GM03348 (cell line): ENCODE results near the gene MRPS23.

Experiments
- DNase-seq: peaks from one replicate; pipeline ENCODE4 v3.0.0; 2012; ENCODE audit warnings: low spot score

The MRPS23 gene

DNA sequence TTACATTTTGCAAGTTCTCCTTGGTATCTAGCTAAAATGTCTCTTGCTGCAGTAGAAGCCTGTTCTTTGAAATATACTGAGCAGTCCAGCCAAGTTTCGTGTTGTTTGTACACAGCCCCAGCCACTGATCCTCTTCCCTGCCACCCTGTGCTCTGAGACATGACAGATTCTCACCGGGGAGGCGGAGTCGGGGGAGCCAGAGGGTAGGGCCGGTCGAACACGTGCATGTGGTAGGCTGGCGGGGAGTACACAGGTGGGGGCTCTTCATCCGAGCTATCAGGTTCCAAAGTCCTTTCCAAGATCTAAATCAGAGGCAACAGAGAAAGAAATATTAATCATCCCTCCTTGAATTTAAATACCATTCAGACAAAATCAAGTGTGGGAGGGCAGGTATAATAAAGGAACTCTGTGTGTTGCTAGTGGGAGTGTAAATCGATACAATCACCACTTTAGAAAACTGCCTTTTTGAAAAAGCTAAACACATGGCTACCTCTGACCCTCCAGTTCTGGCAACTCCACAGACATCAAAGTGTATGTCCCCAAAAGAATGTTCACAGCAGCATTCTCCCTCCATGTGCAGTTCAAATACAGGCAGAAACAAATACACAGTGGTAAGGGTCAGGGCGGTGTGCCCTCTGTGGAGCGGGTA lies 29.7 kb upstream of the MRPS23 start:
- no peak for DNase-seq

DNA sequence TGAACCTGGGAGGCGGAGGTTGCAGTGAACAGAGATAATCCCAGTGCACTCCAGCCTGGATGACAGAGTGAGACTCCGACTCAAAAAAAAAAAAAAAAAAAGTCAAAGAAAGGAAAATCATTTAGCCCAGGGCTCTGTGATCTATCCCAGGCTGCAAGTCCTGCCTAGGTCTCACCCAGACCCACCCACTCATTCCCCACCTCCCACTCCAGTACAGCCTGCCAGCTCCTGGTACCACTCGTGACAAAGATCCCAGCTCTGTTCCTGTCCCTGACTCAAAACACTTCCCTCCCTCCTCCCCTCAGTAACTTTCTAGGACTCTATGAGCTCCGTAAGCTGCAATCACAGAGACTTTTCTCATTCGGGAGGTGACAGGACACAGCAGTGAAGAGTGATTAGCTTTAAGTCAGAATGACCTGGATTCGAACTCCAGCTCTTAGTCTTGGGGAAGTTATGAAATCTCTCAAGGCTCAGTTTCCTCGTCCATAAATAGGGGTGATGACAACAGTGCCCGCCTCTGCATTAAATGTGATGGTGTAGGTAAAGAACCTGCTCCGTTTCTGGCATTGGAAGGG lies 28.0 kb upstream of the MRPS23 start:
- DNase-seq = no peak

DNA sequence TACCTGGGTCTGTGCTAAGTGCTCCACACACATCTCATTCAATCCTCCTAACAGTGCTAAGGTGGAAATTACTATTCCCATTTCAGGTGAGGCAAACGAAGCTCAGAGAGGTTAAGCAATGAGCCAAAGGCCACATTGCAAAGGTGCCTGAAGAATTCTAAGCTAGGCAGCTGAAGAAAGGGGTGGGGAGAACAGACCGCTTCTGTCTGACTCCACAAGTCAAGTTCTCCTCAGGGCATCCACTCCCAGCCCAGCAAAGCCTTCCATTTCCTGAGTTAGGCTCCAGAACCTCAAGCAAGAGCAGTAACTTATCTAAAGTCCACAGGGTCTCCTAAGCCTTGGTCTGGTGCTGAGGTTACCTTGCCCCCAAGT lies 27.0 kb upstream of the MRPS23 start:
- DNase-seq = no peak

DNA sequence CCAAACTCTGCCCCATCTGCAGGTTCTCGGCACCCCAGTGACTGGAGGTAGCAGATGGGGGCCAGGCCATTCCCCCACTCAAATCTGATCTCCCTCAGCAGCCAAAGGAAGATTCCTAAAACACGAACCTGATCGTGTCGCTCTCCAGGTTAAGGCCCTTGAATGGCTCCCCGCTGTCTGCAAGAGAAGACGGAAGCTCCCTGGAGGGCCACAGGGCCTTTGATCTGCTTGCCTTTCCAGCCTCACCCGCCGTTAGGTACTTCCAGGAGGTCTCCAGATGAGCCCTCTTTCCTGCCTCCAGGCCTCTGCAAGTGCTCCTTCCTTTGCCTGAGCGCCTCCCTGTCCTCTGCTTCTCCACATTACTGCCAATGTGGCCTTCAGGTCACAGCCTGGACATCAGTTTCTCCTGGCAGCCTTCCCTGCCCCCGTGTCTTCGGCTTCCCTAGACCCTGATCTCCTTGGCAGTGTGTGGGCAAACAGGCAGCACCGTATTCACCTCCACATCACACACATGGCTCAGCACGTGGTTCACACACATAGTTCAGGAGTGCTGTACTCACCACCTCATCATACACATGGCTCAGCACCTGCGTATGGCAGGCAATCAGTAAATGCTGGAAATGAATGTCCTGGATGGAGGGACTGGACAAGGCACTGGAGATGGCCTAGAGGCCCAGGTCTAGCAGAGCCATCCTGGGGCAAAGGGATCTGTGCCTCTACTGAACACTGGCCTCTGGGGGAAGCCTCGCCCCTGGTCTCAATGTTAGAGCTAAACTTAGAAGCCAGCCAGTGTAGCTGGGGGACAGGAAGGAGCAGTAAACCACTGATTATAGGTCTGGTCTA lies 26.4 kb upstream of the MRPS23 start:
- no peak for DNase-seq

DNA sequence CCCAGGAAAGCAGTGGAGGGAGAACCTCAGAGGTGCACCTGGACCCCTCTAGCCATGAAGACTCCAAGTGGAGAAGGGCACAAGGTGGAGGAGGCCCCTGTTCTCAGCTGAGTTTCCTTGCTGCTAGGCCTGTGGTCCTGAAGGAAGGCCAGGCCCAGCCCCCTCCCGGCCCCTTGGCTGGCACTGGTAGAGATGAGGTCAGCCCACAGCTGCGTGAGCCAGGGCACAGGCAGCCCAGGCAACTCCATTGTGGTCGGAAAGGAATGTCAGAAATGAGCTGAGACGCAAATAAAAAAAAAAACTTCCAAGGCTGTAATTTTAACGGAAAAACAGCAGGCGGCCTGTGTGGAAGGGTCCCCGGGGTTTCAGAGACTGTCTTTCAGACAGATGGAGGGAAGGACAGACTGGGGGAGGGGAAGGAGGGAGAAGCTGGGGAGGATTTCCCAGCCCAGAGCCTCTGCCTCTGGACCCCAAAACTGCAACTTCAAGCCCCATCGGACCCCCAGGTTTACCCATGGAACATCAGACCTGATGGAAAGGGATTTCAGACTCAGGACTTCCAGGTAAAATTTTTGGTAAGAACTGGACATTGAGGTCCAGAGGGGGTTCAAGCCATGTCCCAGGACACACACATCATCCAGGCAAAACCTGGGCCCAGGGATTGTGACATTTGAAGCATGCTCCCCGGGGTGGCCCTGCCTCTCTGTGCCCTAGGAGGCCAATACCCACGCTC lies 25.6 kb upstream of the MRPS23 start:
- peak; percentile 93 for DNase-seq

DNA sequence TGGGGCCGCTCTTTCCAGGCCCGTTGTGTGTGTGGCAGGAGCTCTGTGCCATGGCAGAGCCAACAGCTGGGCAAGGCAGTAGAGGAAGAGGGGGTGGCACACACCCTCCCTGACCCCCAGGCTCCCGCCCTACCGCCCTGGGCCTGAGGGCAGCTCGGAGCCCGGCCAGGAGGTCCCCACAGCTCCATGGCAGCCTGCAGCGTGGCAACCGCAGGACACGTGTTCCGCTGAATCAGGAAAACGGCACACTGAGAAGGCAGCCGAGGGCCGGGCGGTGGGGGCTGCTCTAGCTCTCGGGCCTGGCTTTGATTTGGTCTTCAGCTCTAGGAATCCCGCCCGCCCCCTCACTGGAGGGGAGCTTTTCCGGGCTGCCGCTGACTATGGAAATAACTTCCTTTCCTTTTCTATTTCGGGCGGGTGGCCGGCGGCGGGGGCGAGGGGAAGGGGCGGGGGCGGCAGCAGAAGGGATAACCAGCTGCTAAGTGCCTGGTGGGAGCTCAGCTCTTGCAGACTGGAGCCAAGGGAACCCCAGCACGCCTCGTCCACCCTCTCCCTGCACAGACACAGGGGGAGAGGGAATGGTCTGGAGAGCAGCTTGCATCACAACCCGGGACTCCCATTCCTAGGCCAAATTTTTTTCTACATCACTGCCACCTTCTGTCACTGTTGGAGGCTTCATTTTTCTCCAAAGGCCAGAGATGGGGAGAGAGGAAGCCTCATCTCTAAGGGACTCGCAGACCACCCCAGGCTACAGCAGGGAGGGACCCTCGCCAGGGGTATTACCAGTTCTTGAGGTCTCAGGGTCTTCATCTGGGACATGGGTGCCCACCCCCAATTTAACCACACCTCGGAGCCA lies 24.8 kb upstream of the MRPS23 start:
- peak; percentile 90 for DNase-seq

DNA sequence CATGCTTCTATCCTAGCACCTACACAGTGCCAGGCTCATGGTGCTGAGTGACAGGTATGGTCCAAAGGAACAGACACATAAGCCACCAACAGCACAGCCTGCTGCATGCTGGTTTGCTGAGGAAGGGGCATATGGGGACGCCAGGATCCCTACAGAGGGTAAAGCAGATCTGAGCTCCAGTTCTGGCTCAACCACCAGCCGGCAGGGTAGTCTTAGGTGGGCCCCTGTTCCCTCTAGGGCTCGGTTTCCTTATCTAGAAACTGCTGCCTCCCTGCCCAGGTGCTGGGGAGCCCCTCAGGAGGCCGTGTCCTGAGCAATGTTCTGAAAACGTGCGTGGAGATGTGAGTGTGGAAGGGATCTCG lies 24.2 kb upstream of the MRPS23 start:
- DNase-seq = no peak

DNA sequence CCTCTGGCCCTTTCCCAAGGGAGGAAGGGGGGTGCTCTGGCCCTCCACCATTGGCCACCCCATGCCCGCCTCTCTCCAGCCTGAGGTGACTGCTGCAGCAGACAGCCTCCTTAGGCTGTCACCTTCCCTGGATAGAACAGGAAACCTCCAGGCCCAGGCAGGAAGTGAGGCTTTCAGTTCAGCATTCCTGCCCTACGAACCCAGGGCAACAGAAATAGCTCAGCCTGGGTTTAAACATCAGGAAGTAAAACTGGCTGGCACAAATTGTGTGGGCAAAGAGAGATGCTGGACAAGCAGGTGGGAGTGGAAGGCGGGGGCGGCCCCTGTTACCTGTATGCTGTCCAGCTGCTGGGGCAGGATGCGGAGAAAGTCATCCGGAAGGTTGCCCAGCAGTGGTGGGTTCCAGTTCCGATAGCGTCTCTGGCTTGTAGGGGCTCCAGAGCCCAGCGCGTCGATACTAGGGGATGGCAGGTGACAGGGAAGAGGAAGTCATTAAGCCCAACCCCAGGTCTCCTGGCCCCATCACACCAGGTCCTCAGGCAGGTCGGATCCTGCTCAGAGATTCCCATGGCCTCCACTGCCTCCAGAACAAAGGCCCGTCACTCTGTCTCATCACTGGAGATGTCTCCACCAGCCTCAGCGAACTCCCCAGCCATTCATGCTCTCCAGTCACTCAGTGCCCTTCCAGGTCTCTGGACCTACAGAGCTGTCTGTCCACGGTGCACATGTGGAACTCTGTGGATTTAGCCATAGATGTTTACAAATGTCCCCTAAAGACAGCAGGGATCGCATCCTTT lies 23.6 kb upstream of the MRPS23 start:
- DNase-seq = no peak

DNA sequence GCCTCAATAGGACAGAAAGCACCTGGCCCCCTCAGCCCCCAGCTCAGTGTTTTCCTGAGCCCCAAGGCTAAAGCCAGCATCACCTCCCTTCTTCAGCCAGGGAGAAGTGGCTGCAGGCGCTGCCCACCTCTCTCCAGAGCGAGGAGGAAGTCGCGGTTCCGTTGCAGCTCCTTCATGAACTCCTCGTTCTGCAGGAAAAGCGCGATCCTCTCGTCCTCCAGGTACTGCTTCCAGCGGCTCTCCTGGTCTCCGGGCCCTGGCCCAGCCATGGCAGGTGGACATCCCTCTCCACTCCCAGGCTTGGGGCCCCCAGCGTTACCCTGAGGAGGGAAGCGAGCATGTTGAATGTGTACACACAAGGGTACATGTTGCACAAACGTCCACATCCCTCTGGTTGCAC lies 22.7 kb upstream of the MRPS23 start:
- no peak for DNase-seq

DNA sequence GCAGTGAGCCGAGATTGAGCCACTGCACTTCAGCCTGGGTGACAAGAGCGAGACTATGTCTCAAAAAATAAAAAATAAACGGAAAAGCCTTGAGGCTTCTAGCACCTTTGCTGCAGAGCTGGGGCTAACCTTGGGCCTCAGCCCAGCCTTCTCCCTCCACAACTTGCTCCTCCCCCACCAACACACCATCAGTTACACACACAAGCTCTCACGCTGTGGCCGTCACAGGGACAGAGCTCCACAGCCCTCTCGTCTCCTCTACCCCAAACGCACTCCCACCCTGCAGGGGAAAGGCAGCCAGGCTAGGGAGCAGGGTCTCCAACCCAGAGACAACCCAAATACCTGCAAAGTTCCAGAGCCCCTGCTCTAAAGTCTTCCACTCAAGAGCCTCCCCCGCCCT lies 22.0 kb upstream of the MRPS23 start:
- no peak for DNase-seq

DNA sequence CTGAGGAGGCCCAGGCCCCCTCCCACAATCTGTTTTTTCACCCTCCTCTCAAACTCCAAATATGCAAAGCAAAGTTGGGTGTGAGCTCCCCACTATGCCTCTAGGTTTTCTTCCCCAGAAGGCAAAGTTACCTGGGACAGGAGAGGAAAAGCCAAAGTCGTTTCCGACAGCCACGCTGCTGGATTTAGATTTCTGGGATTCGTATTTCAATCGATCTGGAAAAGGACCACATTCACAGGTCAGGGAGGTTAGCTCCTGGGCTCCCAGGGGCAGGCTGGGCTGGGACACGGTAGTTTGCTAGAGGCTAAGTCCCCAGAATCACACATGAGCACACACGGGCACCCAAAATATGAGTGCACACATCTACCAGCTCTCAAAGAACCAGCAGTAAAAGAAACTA lies 21.3 kb upstream of the MRPS23 start:
- no peak for DNase-seq

DNA sequence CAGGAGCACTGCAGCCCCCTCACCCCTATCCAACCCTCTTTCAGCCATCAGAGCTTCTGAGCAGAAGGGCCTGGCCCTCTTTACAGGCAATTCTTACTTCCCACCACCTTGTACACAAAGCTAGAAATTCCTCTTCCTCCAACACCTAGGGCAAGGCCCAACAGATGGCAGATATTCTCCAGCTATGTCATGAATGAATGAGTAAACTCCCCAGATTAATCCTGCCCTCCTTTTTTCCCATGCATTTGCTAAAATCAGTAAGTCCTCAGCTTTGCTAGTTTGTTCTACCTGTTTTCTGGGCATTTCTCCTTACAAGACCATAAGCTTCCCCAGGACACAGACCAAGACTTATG lies 20.4 kb upstream of the MRPS23 start:
- no peak for DNase-seq

DNA sequence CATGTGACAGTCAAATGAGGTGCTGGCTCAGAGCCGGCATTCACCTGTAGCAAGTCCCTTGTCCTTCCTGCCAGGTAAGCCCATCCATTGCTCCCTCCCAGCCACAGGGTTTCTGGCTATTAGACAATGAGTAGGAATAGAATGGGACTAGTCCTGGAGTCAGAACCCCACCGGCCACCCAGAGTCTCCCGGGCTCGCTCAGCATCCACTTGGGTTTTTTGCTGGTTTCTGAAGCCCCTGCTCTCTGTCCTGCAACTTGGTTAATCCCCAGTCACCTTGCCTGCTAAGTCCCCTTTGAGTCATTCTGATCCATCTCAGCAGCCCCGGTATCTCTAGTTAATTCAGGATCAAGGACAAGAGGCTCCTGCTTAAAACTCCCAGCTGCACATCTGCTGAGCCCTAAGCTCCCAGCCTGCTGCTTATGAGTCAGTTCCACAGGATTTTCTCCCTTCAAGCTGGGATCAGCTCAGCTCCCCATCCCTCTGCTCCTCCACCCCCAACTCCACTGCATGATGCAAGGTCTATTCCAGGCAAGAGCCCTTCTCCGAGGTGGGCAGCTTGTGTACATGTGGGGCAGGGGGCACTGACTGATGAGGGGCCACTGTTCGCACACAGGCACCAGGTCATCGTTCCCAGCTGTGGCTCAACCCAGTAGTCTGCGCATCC lies 19.9 kb upstream of the MRPS23 start:
- peak; percentile 87 for DNase-seq

DNA sequence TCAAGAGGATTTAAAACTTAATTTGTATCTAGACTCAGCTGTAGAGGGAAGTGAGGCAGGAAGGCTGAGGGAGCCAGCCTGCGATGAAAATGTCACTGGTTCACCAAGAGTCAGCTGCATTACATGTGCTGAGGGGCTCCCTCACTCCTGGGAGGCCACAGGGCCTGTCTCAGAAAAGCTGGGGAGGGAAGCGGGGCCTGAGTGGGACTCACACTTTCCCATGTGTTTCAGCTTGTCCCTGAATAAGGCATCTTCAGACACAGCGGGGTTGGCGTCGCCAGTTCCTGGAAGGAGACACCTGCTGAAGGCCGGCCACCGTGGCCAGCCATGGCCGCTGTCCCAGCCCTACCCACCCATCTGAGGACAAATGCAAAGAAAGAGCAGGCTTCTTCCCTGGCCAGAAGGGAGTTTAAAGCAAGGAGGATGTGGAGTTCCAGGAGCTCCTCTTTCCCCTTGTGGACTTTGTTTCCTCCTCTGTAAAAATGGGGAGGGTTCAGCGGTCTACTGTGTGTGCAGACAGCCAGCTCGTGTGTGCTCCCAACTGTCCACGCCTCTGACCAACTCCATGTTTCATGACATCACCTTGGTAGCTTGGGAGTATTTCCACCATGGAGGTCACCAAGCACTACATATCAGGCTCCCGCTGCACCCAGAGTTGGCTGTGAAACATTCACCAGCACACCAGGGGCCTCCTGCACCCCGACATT lies 19.2 kb upstream of the MRPS23 start:
- no peak for DNase-seq

DNA sequence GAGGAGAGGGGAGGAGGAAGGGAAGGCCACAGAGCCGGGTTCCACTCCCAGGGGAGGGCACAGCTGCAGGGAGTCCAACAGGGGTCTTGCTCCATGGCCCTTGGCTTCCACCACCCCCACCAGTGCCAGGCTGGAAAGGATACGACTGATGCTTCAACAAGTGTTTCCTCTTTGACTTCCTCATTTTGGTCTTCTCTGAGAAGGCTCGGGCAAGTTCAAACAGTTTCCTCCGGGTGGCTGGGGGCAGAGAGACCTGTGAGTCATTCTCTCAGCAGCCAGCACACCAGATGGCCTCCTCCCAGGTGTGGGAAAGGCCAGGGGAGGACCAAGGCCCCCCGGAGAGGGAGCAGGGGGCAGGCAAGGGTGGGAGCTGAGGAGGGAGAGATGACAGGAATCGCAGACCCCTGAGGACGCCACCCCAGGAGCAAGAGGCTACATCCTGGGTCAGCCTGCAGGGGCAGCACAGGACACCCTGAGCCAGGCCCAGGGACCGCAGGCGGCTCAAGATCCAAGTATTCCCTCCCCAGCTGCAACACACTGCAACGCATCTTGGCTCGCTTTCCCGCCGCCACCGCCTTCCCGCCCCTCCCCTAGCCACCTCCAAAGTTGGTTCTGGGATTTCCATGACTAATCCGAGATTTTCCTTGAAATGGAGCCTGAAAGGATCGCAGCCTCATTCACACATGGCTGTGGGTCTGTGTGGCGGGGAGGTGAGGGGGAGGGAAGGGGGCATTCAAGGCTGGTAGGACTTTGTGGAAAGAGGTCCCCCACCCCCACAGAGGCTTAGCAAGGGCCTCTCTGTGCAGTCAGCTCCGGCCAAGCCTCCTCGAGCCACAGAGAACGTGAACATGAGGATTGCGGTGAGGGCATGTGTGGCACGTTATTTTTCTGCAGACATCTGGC lies 18.4 kb upstream of the MRPS23 start:
- peak; percentile 93 for DNase-seq

DNA sequence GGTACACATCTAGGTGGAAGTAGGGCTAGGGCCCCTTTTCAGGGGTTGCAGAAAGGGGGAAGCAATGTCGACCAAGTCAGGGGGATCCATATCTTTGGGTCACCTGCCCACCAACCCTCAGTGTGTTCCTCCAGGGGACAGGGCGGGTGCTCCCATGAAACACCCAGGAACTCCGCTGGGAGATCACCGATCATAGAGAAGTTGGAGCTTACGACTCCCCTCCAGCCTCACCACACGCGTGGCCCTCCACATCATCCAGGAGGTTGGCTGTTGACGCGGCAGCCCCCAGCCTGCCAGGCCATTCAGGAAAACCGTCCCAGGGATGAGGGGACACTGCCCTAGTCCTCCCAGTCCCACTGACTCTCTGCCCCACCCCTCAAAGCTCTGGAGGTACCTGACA lies 17.3 kb upstream of the MRPS23 start:
- DNase-seq = no peak

DNA sequence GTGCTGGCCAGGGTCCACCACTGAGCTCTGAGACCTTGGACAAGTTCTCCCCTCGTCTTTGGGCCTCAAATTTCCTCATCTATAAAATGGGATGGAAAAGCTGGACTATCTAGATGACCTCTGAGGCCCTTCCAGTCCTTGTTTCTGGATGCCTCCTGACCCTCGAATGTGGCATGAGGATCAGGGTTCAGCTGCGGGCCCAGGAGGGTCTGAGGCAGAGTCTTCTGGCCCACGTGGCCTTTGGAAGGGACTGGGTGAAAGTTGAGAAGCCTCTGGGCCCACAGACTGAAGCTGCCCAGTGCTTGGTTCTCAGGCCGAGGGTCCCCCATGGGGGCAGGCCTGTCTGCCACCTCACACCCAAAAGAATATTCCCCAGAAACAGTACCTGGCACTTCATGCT lies 16.9 kb upstream of the MRPS23 start:
- no peak for DNase-seq

DNA sequence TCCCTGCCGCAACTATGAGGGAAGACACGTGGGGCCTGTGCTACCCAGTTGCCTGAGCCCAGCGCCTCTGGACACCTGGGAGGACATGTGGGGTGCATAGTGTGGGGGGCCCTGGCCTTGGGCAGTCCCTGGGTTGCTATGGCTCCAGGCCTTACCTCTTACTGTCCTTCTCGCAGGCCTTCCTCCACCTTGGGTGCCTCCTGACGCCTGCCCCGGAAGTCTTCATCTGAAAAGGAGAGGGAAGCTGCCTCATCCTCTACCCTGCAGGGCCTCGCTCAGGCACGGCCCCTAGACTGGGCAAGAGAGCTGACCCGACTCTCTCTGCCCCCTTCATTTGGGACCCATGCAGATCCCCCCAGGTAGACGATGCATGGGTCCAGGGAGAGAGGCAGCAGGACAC lies 16.5 kb upstream of the MRPS23 start:
- DNase-seq = no peak

DNA sequence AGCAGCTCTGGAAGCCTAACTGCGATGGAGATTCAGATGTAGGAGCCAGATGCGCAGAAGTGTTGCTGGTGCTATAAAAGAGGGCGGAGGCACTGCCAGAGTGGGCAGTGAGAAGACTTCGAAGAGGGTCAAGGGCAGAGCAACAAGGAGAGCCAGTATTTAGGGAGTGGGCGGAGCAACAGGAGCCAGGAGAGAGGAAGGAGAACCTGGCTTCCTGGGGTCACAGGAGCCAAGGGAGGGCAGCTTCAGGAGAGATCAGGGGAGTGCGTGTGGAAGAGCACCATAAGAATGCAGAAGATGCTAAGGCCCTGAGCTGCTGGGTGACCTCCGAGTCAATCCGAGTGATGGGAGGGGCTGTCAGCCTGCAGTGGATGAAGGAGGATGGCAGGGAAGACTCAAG lies 14.4 kb upstream of the MRPS23 start:
- DNase-seq = no peak
